Osteocyte (in vitro differentiated cells): Measurements from ENCODE around the gene AGPS. TPM values are rescaled to one million over a fixed set of nuclear protein-coding genes. Genes with fewer than 3 reads are reported as not detected.

Experiments used
- DNase-seq: peaks from one replicate; pipeline ENCODE4 v3.0.0; 2021; ENCODE audit warnings: mixed read lengths; ENCODE audit not compliant: unreplicated experiment; ENCODE audit errors: extremely low spot score
- H3K27ac Mint-ChIP-seq: one replicate; pipeline ENCODE4 v1.8.0; 2021; ENCODE audit warnings: mild to moderate bottlenecking, mixed read lengths; ENCODE audit not compliant: unreplicated experiment
- H3K27me3 Mint-ChIP-seq: one replicate; pipeline ENCODE4 v1.8.0; 2021; ENCODE audit warnings: mixed read lengths; ENCODE audit not compliant: unreplicated experiment
- H3K36me3 Mint-ChIP-seq: one replicate; pipeline ENCODE4 v1.8.0; 2021; ENCODE audit warnings: mixed read lengths; ENCODE audit not compliant: unreplicated experiment
- H3K4me1 Mint-ChIP-seq: one replicate; pipeline ENCODE4 v1.8.0; 2021; ENCODE audit warnings: mixed read lengths; ENCODE audit not compliant: unreplicated experiment
- H3K4me3 Mint-ChIP-seq: one replicate; pipeline ENCODE4 v1.8.0; 2021; ENCODE audit warnings: mild to moderate bottlenecking, moderate library complexity, mixed read lengths; ENCODE audit not compliant: unreplicated experiment
- H3K9me3 Mint-ChIP-seq: one replicate; pipeline ENCODE4 v1.8.0; 2021; ENCODE audit warnings: mixed read lengths; ENCODE audit not compliant: unreplicated experiment
- CTCF ChIP-seq: fragments of 200-600 bp; sonication (generic); IDR thresholded peaks from 2 replicates; pipeline ENCODE4 v1.5.0; 2021; ENCODE audit warnings: antibody characterized with exemption, mild to moderate bottlenecking, moderate library complexity
- total RNA-seq: library from RNA; stranded (reverse); gene quantifications from 2 replicates; pipeline ENCODE4 v1.2.1, GENCODE V29; 2021

Gene AGPS
- total RNA-seq, 1 donor from 2014 or later: 38.0 TPM

GRCh38 chr2:177585234-177585863, 192.8 kb downstream of the AGPS start:
- Mint-ChIP-seq H3K36me3 (no peaks in the 10 kb centered on the region), H3K4me3 (no peak overlapping the region), H3K27me3 (no peaks in the 10 kb centered on the region), H3K9me3 (no peaks in the 10 kb centered on the region), H3K27ac (no peak overlapping the region), H3K4me1 (no peaks in the 10 kb centered on the region)
- DNase-seq: no peak
- no peak for TF ChIP-seq CTCF

- Mint-ChIP-seq H3K36me3 (no peaks in the 10 kb centered on the region), H3K27me3 (peaks cover 2% of the 10 kb centered on the region), H3K4me3 (no peak overlapping the region), H3K4me1 (no peaks in the 10 kb centered on the region), H3K9me3 (no peaks in the 10 kb centered on the region), H3K27ac (no peak overlapping the region)
- no peak for TF ChIP-seq CTCF
- DNase-seq: no peak
These were observed 193.6 kb downstream of the AGPS start for GRCh38 chr2:177586154-177586553.

- TF ChIP-seq CTCF: no peak
- no peaks in the 10 kb centered on the region for H3K4me1 Mint-ChIP-seq
- no peak overlapping the region for H3K27ac Mint-ChIP-seq
- no peak overlapping the region for H3K4me3 Mint-ChIP-seq
- H3K27me3 Mint-ChIP-seq: peaks cover 3% of the 10 kb centered on the region
- H3K36me3 Mint-ChIP-seq: no peaks in the 10 kb centered on the region
- no peaks in the 10 kb centered on the region for H3K9me3 Mint-ChIP-seq
- DNase-seq: no peak
These were observed 194.8 kb downstream of the AGPS start for GRCh38 chr2:177587371-177587770.

- DNase-seq: no peak
- Mint-ChIP-seq H3K36me3 (no peaks in the 10 kb centered on the region), H3K4me3 (no peak overlapping the region), H3K9me3 (no peaks in the 10 kb centered on the region), H3K4me1 (no peaks in the 10 kb centered on the region), H3K27me3 (peaks cover 3% of the 10 kb centered on the region), H3K27ac (no peak overlapping the region)
- no peak for TF ChIP-seq CTCF
These were observed 196.1 kb downstream of the AGPS start for GRCh38 chr2:177588671-177589070.

GRCh38 chr2:177589186-177589585, 196.6 kb downstream of the AGPS start:
- H3K27me3 Mint-ChIP-seq: peaks cover 3% of the 10 kb centered on the region
- no peaks in the 10 kb centered on the region for H3K36me3 Mint-ChIP-seq

More at GRCh38 chr2:177589186-177589585, 196.6 kb downstream of the AGPS start:
- TF ChIP-seq CTCF: no peak
- Mint-ChIP-seq H3K4me1 (no peaks in the 10 kb centered on the region), H3K9me3 (no peaks in the 10 kb centered on the region), H3K27ac (no peak overlapping the region), H3K4me3 (no peak overlapping the region)
- no peak for DNase-seq
